KBM-7 (cell line): ENCODE results near the gene ZDHHC7.
A peak's percentile ranks its signal among the peaks of the same experiment; 100 is the strongest.

Source experiments
- DNase-seq: peaks from one replicate; pipeline ENCODE4 v3.0.0-alpha.2; 2015
- in situ Hi-C: fragments of 300-500 bp; cut with MboI; formaldehyde crosslinking; loops from 2 replicates; pipeline ENCODE4 v1.14.3; 2020; ENCODE audit warnings: low sequenced_read_pairs, low pct_unique_long_range_greater_than_20kb, mixed read lengths

ZDHHC7 gene

DNA sequence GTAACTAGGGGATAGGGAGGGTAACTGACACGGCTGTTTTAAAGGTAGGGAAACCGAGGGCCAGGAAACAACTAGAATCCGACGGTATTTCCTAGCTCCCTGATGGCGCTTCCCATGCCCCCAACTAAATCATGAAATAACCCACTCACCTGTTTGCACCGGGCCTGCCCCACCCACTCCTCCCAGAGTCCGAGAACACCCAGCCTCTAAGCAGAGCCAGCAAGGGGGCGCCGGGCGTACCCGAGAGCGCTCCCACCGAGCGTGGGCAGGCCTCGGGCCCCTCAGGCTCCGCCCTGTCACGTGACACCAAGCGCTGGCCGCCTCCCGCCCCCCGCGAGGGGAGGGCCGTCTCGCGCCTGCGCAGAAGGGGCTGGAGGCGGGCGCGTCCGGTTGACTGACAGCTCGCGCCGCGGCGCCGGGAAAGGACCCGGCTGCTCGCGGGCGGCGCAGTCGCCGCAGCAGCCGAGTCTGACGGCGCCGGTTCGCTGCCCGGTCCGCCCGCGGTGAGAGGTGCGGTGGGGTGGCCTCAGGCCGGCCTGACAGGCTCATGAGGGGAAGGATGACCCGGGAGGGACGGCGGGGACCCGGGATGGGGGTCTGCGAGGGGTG is 16.1 kb upstream of the ZDHHC7 start, which contains the start of gene KIAA0513:
Gene KIAA0513, plus strand, starts transcription at position 447 of the 609 bp plus-strand sequence. CDS start 39,277 bp downstream, outside the sequence.
- in situ Hi-C loops = no loop called here
- peak; percentile 89 for DNase-seq

- DNase-seq = no peak
- in situ Hi-C loops = no loop called here
Measured at GRCh38 chr16:85026703-85027102, 15.4 kb upstream of the ZDHHC7 start.

DNA sequence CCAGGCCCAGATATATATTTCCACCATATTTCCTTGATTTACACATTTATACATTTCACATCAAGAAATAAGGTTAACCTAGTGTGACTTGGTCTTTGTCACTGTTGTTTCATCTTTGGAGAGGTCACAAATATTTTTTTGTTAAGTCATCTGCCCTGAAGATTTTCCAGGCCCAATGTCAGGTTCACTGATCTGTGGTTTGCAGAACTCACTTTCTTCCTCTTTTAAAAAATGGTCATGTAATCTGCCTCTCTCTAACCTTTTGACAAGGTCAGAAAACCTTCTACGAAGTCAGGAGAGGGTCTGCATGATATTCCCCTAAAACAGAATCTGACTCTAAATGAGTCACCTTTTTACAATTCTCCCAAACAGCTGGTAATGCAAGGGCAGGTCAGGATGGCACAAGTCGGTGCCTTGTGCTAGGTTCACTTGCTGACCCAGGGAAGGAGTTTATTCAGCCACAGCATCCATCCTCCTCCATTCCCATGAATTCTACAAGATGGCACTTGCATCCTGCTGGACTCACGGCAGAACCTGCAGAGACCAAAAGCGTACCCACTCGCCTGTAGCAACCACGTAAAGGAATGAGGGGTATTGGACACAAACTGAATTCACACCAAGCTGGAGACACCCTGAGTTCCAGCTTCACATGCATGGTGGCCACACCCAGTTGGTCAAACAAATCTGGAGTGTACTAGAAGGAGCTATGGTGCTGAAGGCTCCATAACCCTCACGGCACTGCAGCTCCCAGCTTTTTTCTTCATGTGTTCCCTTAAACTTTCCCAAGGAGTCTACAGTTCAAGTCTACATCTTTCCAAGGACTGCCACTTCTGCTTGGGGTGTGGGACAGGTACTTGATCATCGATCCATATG is 14.7 kb upstream of the ZDHHC7 start:
- peak; percentile 81 for DNase-seq
- in situ Hi-C loops = no loop called here

DNA sequence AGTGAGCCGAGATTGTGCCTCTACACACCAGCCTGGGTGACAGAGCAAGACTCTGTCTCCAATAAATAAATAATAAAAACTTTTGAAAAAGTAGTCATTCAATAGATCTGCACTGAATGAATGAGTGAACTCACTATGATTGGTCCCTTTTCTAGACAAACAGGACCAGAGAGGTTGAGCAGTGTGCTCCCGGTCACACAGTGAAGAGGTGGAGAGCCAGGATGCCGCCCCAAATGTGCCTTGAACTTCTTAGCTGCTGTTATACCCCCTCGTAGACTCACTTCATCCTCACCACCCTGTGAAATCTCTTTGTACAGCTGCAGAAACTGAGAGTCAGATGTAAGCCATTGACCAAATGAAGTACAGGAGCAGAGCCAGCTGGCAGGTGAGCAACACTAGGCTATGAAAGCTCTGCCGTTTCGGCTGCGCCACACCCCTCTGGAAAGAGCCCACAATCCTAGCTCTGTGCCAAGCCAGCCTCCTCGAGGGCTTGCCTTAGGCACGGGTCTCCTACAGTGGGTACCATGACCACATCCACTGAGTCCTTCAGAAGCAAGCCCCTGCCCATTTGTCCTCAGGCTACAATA is 8.4 kb upstream of the ZDHHC7 start:
- DNase-seq = no peak
- in situ Hi-C loops = no loop called here

DNA sequence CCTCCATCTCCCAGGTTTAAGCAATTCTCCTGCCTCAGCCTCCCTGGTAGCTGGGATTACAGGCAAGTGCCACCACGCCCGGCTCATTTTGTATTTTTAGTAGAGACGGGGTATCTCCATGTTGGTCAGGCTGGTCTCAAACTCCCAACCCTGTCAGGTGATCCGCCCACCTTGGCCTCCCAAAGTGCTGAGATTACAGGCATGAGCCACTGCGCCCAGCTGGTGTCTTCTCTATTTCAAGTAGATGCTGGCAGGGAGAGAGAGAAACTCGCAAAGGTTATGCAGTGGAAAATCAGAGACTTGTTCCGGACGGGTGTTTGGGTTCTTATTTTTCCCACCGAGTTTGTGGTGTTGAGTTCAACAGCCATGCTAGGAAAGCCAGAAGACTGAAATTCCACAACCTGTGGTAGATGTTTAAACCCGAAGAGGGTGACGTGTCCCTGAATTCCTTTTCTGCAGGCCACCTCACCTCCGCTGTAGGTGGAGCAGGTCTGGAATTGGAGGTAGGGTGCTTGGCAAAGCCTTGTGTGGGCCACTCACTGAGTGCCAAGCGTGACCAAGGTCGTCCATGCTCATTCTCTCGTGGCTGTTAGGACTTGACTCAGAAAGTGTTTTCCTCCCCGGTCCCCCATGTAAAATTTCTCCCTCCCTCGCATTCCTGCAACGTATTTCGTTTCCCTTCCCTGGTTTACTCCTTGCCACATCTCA is 7.3 kb upstream of the ZDHHC7 start:
- in situ Hi-C loops = no loop called here
- no peak for DNase-seq

DNA sequence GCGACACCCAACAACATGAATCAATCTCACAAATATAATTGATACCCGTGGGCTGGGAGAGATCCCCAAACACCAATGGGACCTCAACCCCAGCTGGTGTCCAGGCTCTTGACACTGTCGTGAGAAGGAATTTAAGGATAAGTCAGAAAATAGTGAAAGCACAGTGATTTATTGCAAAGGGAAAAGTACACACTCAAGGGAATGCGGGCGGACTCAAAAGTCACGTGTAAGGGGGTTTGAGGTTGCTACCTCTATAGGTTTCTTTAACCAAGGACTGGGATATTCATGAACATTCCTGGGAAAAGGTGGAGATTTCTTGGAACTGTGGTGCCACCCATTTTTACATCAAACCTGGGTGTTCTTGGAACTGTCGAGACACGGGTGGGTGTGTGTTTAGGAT is 6.3 kb upstream of the ZDHHC7 start:
- in situ Hi-C loops = no loop called here
- no peak for DNase-seq

- in situ Hi-C loops = no loop called here
- peak; percentile 76 for DNase-seq
Measured at GRCh38 chr16:85017151-85017550, 5.8 kb upstream of the ZDHHC7 start.

DNA sequence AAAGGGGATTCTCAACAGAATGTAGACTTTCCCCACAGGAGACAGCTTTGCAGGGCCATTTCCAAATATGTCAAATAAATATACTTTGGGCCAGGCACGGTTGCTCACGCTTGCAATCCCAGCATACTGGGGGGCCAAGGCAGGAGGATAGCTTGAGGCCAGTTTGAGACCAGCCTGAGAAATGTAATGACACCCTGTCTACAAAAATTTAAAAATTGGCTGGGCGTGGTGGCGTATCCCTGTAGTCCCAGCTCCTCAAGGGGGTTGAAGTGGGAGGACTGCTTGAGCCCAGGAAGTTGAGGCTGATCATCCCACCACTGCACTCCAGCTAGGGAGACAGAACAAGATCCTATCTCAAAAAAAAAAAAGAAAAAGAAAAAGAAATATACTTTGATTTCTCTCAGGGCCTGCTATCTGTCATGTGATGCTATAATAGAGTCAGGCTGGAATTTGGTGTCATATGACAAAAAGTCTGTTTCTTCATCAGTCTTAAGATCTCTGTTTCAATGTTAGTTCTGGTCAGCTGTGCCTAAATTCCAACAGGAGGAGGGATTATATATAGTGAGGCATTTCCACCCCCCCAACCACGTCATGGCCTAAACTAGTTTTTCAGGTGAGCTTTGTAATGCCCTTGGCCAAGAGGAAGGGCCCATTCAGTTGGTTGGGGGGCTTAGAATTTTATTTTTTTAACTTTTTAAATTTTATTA is 4.3 kb upstream of the ZDHHC7 start:
- no peak for DNase-seq
- in situ Hi-C loops = no loop called here

DNA sequence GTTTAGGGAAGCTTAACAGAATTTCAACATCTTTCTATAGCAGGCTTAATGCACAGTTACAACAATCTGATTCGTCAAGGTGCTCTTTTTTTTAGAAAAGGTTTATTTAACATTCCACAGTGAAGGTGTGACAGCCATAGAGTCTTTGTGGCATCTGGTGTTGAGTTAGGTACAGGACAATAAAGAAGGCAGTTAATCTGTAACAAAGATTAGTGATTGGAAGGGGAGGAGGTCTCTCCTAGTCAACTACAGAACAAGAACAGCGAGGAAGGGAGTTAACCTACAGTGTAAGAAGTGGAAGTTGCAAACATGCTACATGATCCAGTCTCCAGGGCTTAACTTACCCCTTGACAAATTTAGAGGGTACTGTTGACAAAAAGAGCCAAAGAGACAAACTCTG is 3.0 kb upstream of the ZDHHC7 start:
- in situ Hi-C loops = no loop called here
- DNase-seq = no peak

GRCh38 chr16:85011846-85012284 is 530 bp upstream of the ZDHHC7 start:
- in situ Hi-C loops = no loop called here
- DNase-seq = no peak

GRCh38 chr16:85010446-85010930 is 847 bp downstream of the ZDHHC7 start:
- no peak for DNase-seq
- in situ Hi-C loops = no loop called here

DNA sequence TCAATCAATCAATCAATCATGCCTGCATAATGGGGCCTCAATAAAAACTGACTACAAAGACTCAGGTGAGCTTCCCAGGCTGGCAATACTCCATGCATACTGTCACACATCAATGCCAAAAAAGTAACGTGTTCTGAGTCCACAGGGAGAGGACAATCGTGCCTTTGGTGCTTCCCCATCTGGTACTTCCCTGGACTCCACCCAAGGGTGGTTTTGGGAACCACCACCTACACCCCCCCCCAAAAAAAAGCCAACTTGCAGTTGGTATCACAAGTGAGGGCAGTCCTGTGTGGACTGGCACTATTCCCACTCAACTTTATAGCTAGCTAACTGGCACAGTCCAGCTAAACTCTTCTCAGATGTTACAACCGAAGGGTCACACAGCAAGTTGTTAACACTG is 3.1 kb downstream of the ZDHHC7 start:
- DNase-seq = no peak
- in situ Hi-C loops = no loop called here

GRCh38 chr16:85007496-85008214 is 3.7 kb downstream of the ZDHHC7 start:
- in situ Hi-C loops = no loop called here
- DNase-seq = no peak

- in situ Hi-C loops = no loop called here
- no peak for DNase-seq
Measured at GRCh38 chr16:85006639-85007038, 4.7 kb downstream of the ZDHHC7 start.

DNA sequence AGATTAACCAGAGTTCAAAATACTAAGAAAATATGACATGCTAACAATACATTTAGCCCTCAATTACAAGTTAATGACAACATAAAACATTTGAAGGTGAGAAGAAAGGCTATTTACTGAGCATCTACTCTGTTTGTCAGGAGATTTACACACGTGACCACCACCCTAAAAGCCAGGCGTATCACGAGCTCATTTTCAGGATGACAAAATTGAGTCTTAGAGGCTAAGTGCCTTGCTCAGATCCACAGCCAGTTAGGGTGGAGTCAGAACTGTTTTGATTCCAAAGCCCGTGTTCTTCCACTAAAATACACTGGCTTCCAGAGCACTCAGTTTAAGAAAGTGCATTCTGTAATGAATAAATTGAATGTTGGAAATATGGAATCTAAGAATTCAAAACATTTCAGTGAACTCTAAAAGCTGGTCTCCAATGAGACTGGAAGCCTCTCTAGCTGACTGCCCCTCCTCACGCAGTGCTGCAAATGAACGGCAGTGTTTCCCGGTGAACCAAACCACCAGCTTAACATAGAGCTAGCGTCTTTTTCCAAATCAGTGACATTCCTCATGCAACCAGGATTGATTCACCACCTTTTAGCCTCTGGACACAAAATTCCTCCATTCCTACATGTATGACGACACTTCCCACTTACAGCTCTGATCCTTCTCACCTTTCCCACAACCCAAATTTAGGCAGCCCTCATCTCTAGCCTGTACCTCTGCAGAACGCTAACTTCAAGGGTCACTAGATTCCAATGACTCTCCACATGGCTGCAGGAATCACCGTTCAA is 5.9 kb downstream of the ZDHHC7 start:
- in situ Hi-C loops = no loop called here
- no peak for DNase-seq

DNA sequence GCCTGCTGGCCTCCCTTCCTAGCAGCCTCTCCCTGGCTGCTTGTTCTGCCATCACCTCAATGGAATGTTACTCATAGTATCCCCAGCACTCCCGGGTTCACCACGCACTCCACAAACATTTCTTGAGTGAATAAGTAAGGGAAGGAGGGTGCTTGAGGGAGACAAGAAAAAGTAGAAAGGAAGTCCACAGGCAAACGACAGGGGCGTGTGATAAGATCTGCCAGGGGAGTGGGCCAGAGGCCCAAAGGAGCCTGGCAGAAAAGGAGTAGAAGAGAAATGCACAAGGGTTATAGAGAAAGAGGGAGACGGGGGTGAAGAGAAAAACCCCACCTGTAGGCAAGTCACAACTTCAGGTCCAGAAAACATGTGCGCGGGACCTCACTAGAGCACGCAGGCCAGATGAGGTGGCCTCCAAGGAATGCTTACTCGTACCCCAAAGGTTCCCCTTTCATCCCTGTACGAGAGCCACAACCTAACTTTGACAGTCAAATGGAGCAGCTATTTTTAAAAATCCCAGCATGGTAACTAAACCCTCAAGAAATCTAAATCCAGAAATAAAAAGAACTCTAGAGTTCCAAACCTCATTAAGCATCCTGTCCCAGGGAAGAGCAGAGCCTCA is 6.6 kb downstream of the ZDHHC7 start:
- no peak for DNase-seq
- in situ Hi-C loops = no loop called here
